GM13976 (cell line): ENCODE results near the gene WDR81.
A peak's percentile ranks its signal among the peaks of the same experiment; 100 is the strongest.

Source experiments
- DNase-seq: peaks from one replicate; pipeline ENCODE4 v3.0.0; 2012; ENCODE audit warnings: low spot score
- CTCF ChIP-seq: IDR thresholded peaks from 2 replicates; pipeline ENCODE4 v1.5.1; 2012; ENCODE audit warnings: borderline replicate concordance, mild to moderate bottlenecking; ENCODE audit not compliant: insufficient read depth; ENCODE audit errors: extremely low read depth, missing control alignments, control extremely low read depth
- in situ Hi-C: fragments of 300-500 bp; cut with MboI; formaldehyde crosslinking; loops from one replicate; pipeline ENCODE4 v1.12.0; 2022; ENCODE audit warnings: low sequenced_read_pairs, mixed read lengths, inconsistent platforms; ENCODE audit not compliant: unreplicated experiment

The WDR81 gene

GRCh38 chr17:1783834-1784611, 59.5 kb downstream of the WDR81 start:
- DNase-seq = peak; percentile 62
- in situ Hi-C loops = no loop called here
- TF ChIP-seq CTCF = no peak

DNA sequence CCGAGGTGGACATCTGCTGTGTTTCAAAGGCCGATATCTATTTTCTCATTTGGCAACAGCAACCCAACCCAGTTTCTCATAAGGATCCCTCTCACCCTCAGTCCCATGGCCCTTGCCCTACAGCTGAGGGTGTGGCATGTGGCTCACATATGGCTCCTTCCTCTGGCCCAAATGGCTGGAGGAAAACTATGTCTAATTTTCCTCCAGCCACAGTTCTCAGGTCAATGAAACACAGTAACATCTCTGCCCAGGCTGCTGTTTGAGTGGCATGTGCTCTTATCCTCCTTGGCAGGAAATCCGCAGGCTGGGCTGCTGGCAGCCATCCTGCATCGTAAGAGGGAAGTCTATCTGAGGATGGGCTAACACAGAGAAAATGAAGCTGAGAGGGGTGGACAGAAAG, 61.4 kb downstream of the WDR81 start:
- no peak for TF ChIP-seq CTCF
- in situ Hi-C loops = no loop called here
- no peak for DNase-seq

- in situ Hi-C loops = no loop called here
- no peak for DNase-seq
- TF ChIP-seq CTCF = no peak
These were observed 62.2 kb downstream of the WDR81 start for GRCh38 chr17:1786708-1787107.

DNA sequence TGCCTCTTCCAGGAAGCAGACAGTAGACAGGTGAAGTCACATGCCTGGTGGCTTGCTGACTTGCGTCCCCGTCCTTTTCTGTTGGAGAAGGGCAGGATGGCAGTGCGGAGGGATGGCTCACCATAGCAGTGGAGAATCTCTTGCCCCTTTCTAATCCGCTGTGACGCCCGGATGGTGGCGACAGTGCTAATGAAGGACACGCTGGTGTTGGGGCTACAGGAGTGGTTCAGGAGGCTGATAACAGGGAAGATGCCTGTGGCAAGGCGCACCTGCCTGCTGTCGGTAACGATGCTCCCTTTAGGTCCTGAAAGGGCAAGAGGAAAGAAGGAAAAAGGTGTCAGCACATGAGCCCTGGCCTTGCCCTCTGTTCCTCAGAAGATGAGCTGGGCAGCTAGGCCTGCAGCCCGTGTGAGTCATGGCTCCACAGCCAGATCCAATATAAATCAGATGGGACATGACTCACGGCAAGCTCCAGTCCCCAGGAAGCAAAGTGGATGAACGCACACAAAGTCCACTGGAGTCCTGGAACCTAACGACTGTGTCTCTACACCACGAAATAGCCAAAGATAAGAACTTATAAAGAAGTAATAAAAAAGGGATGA, 62.9 kb downstream of the WDR81 start:
- in situ Hi-C loops = no loop called here
- TF ChIP-seq CTCF = no peak
- no peak for DNase-seq
